K562 (cell line): ENCODE measurements around the gene CRYBB2. TPM values are rescaled to one million over a fixed set of nuclear protein-coding genes. Genes with fewer than 3 reads are reported as not detected.

ENCODE experiments used
- ATAC-seq: fragments of 200-7000 bp; cut with Tn5 transposase; 3 replicates; pipeline ENCODE4 v1.9.1; 2020; ENCODE audit warnings: moderate library complexity
- Bru-seq: library from RNA; stranded (reverse); fragments of 400-500 nt; gene quantifications from one replicate; lab custom pipeline; 2021; lab: Mats Ljungman, UMichigan
- BruChase-seq, 2 experiments: library from RNA; stranded (reverse); fragments of 400-500 nt; gene quantifications; one replicate each; lab custom pipeline; 2021; lab: Mats Ljungman, UMichigan
- BruUV-seq: library from RNA; stranded (reverse); fragments of 400-500 nt; replicated peaks from 2 replicates; lab custom pipeline; 2021; lab: Mats Ljungman, UMichigan
- CTCF ChIA-PET: fragments of 300-600 bp; formaldehyde crosslinking; extraction: SDS; loops from one replicate; lab custom pipeline; 2021; ENCODE audit warnings: low intra/inter-chr PET ratio; lab: Yijun Ruan, JAX
- POLR2A ChIA-PET: fragments of 300-600, 350-650 bp; sonication (Branson Sonifier 250); formaldehyde crosslinking; extraction: SDS; loops from one replicate; lab custom pipeline; 2021; ENCODE audit warnings: antibody characterized with exemption, inconsistent platforms; lab: Yijun Ruan, JAX
- DNase-seq, 4 experiments: peaks; one replicate each; pipeline versions ENCODE4 v3.0.0 to v3.0.0-alpha.2; 2011 to 2018; ENCODE audit warnings: low spot score in 3 of 4, mixed read lengths in 3 of 4; ENCODE audit errors: extremely low read depth in 1 of 4
- FAIRE-seq: peaks from 2 replicates; lab custom pipeline; 2011; peaks lifted over from hg19 to GRCh38; lab: Jason Lieb, UNC
- H2AFZ ChIP-seq: 2 replicates; pipeline ENCODE4 v1.6.0; 2011; ENCODE audit warnings: low read depth, low read length, control low read depth, inconsistent platforms
- H3K27ac ChIP-seq: fragments of 200-600 bp; 3 replicates; pipeline ENCODE4 v1.8.0; 2011; ENCODE audit warnings: low read depth, mild to moderate bottlenecking, control low read depth, inconsistent platforms, low read length, moderate library complexity, mixed read lengths; ENCODE audit errors: extremely low read depth
- H3K27me3 ChIP-seq, 2 experiments: fragments of 300-600 bp in 1 of 2; 2 replicates in 1 of 2; 3 replicates in 1 of 2; pipeline versions ENCODE4 v1.6.0 to v1.8.0; 2011; ENCODE audit warnings: inconsistent platforms in 2 of 2, low read length in 2 of 2, mild to moderate bottlenecking in 1 of 2, mixed read lengths in 1 of 2, moderate library complexity in 1 of 2; ENCODE audit not compliant: control insufficient read depth in 2 of 2, insufficient read depth in 2 of 2
- H3K36me3 ChIP-seq: fragments of 300-600 bp; 3 replicates; pipeline ENCODE4 v1.8.0; 2011; ENCODE audit warnings: mild to moderate bottlenecking, low read length, inconsistent platforms; ENCODE audit not compliant: control insufficient read depth, insufficient read depth
- H3K4me1 ChIP-seq, 2 experiments: fragments of 200-600 bp in 1 of 2; replicated peaks in 1 of 2; 2 replicates in 1 of 2; 3 replicates in 1 of 2; pipeline versions ENCODE4 v1.5.1 to v1.8.0; 2011; ENCODE audit warnings: inconsistent platforms in 2 of 2, low read length in 2 of 2, mild to moderate bottlenecking in 1 of 2, mixed read lengths in 1 of 2, moderate library complexity in 1 of 2; ENCODE audit not compliant: control insufficient read depth in 2 of 2, insufficient read depth in 2 of 2
- H3K4me2 ChIP-seq: 2 replicates; pipeline ENCODE4 v1.6.1; 2011; ENCODE audit warnings: low read length, control low read depth, inconsistent platforms, mixed read lengths; ENCODE audit not compliant: insufficient read depth
- H3K4me3 ChIP-seq: fragments of 200-600 bp; sonication (generic), shearing (Covaris generic); 2 replicates; pipeline ENCODE4 v1.5.1; 2016; ENCODE audit warnings: control low read depth, inconsistent platforms
- H3K79me2 ChIP-seq: fragments of 200-600 bp; 3 replicates; pipeline ENCODE4 v1.8.0; 2011; ENCODE audit warnings: low read length, inconsistent platforms; ENCODE audit not compliant: control insufficient read depth, insufficient read depth
- H3K9ac ChIP-seq, 2 experiments: 2 replicates each; pipeline versions ENCODE4 v1.6.0 to v1.6.1; 2011; ENCODE audit warnings: low read depth in 2 of 2, low read length in 2 of 2, control low read depth in 1 of 2, inconsistent platforms in 1 of 2, mild to moderate bottlenecking in 1 of 2, mixed read lengths in 1 of 2; ENCODE audit not compliant: insufficient read depth in 1 of 2
- H3K9me1 ChIP-seq: one replicate; pipeline ENCODE4 v1.6.0; 2011; ENCODE audit warnings: inconsistent platforms, mild to moderate bottlenecking, low read length, moderate library complexity; ENCODE audit not compliant: control insufficient read depth, insufficient read depth
- H3K9me3 ChIP-seq: replicated peaks from 2 replicates; pipeline ENCODE4 v1.5.1; 2011; ENCODE audit warnings: low read depth, low read length, inconsistent platforms; ENCODE audit not compliant: control insufficient read depth, insufficient read depth
- H4K20me1 ChIP-seq: replicated peaks from 2 replicates; pipeline ENCODE4 v1.6.1; 2011; ENCODE audit warnings: low read length, inconsistent platforms, mixed read lengths; ENCODE audit not compliant: control insufficient read depth, insufficient read depth
- CBX3 ChIP-seq, 2 experiments: IDR thresholded peaks; 1 replicate in 1 of 2; 2 replicates in 1 of 2; pipeline ENCODE4 v1.6.1; 2012; ENCODE audit warnings: inconsistent platforms in 2 of 2, low read length in 2 of 2, borderline replicate concordance in 1 of 2, control low read depth in 1 of 2
- MYBL2 ChIP-seq, 2 experiments: fragments of 450-650 bp in 1 of 2; sonication (generic) in 1 of 2; formaldehyde crosslinking in 1 of 2; IDR thresholded peaks; 2 replicates each; pipeline versions ENCODE4 v1.6.1 to v1.8.1; 2017 to 2022; ENCODE audit warnings: borderline replicate concordance in 1 of 2, inconsistent platforms in 1 of 2, low read depth in 1 of 2, mild to moderate bottlenecking in 1 of 2, missing genetic modification reagents in 1 of 2, moderate library complexity in 1 of 2
- NR0B1 ChIP-seq: fragments of 450-650 bp; IDR thresholded peaks from one replicate; pipeline ENCODE4 v1.6.1; 2018; ENCODE audit warnings: mild to moderate bottlenecking, moderate library complexity; ENCODE audit not compliant: partially characterized antibody
- RFX1 ChIP-seq: fragments of 450-650 bp; IDR thresholded peaks from 2 replicates; pipeline ENCODE4 v1.6.1; 2016; ENCODE audit warnings: mild to moderate bottlenecking, moderate library complexity
- SNRNP70 ChIP-seq: fragments of 200-400 bp; formaldehyde crosslinking; optimal IDR thresholded peaks from 2 replicates; pipeline ENCODE3; 2017; ENCODE audit warnings: low read depth, low read length
- ZHX1 ChIP-seq: fragments of 150-350 bp; conservative IDR thresholded peaks from 2 replicates; pipeline ENCODE4 v1.6.1; 2014; ENCODE audit warnings: low read length
- WGBS: fragments of 100-300 bp; shearing (Covaris generic); methylation state at CpG from one replicate; pipeline ENCODE4 v1.1.6; 2016; ENCODE audit warnings: low coverage, mixed read lengths; ENCODE audit not compliant: insufficient coverage; ENCODE audit errors: missing lambda C conversion rate; 5-methylcytosine and 5-hydroxymethylcytosine counted together
- in situ Hi-C: fragments of 300-500 bp; cut with MboI; formaldehyde crosslinking; loops from 4 replicates; pipeline ENCODE4 v1.15.0; 2018; ENCODE audit warnings: inconsistent platforms, mixed read lengths
- intact Hi-C: fragments of 100-400 bp; cut with micrococcal nuclease; formaldehyde crosslinking; loops from 2 replicates; pipeline ENCODE4 v1.14.2; 2022
- long read RNA-seq, 3 experiments: library from polyadenylated mRNA in 2 of 3; library from RNA in 1 of 3; unstranded in 2 of 3; stranded (forward) in 1 of 3; transcript quantifications; one replicate each; pipeline ENCODE4 v2.0.0, GENCODE V29; 2019 to 2022
- polyA minus RNA-seq, 3 experiments: library from RNA; depleted of rRNA, polyadenylated mRNA; stranded (reverse); fragments of >200 nt; gene quantifications; 2 replicates each; pipeline ENCODE4 v1.2.3, GENCODE V29; 2011
- polyA plus RNA-seq, 8 experiments: library from polyadenylated mRNA; depleted of rRNA in 4 of 8; stranded (reverse) in 5 of 8; unstranded in 3 of 8; fragments of >200 nt; fragmentation: Nextera tagmentation in 2 of 8; fragmentation: Illumina TruSeq in 1 of 8; extraction: Ambion mirVana in 2 of 8; extraction: Trizol in 1 of 8; gene quantifications; 2 replicates each; pipeline versions ENCODE4 v1.2.1 to v1.2.3, GENCODE V29; 2011 to 2014; ENCODE audit warnings: inconsistent platforms in 1 of 8, missing spikeins in 1 of 8
- total RNA-seq, 7 experiments: library from RNA; depleted of rRNA in 6 of 7; stranded (reverse); fragments of >200 nt in 6 of 7; fragmentation: Illumina TruSeq in 2 of 7; extraction: Trizol in 2 of 7; gene quantifications; 2 replicates each; pipeline versions ENCODE4 v1.2.1 to v1.2.3, GENCODE V29; 2011 to 2021; ENCODE audit warnings: low replicate concordance in 1 of 7
- TF ChIP-seq, protein P1 (sequence below): fragments of 250-450 bp; sonication (Bioruptor Pico); IDR thresholded peaks from 2 replicates; pipeline ENCODE4 v1.4.0; 2020; ENCODE audit warnings: borderline replicate concordance

CRYBB2 gene, protein sequence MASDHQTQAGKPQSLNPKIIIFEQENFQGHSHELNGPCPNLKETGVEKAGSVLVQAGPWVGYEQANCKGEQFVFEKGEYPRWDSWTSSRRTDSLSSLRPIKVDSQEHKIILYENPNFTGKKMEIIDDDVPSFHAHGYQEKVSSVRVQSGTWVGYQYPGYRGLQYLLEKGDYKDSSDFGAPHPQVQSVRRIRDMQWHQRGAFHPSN
- not detected in 2 replicates for total RNA-seq (2011; cell fraction: chromatin; rRNA removed; ENCODE audit: low replicate concordance)
- not detected in 2 replicates for total RNA-seq (2011; cell fraction: nucleolus; rRNA removed)
- not detected in 2 replicates for total RNA-seq (2011; cell fraction: nucleoplasm; rRNA removed)
- total RNA-seq (2014; rRNA removed) (not detected in 2 replicates), total RNA-seq (2014; rRNA removed; fragmentation: Illumina TruSeq; extraction: Trizol) (not detected in 2 replicates), total RNA-seq (2015; rRNA removed; fragmentation: Illumina TruSeq; extraction: Trizol) (not detected in 2 replicates), total RNA-seq (2021) (not detected in 2 replicates), polyA plus RNA-seq (2011; rRNA removed) (not detected in 2 replicates), polyA plus RNA-seq (2014; fragmentation: Illumina TruSeq; extraction: Trizol) (not detected in 2 replicates), polyA plus RNA-seq (2014; fragmentation: Nextera tagmentation; extraction: Ambion mirVana) (not detected), polyA plus RNA-seq (2014; rRNA removed) (not detected in 2 replicates), polyA minus RNA-seq (2011; rRNA and poly(A)+ RNA removed) (not detected in 2 replicates), Bru-seq, nascent RNA (percentile 5 among the genes with signal in this experiment), BruChase-seq, experiment 1, labeled RNA remaining after a 2-hour chase (not detected), BruChase-seq, experiment 2, labeled RNA remaining after a 6-hour chase (percentile 6 among the genes with signal in this experiment)
- not detected in 2 replicates for polyA plus RNA-seq (2011; cell fraction: cytosol; rRNA removed)
- not detected in 2 replicates for polyA plus RNA-seq (2011; cell fraction: nucleus; rRNA removed)
- polyA plus RNA-seq (2012), result not detected in 2 replicates
- polyA minus RNA-seq (2011; cell fraction: cytosol; rRNA and poly(A)+ RNA removed), result not detected in 2 replicates
- not detected in 2 replicates for polyA minus RNA-seq (2011; cell fraction: nucleus; rRNA and poly(A)+ RNA removed)
- long read RNA-seq, experiment 1, result 0 reads
- long read RNA-seq, experiment 2, result 0 reads
- long read RNA-seq, experiment 3, result 0 reads

- Histone ChIP-seq H3K4me2 (no peak within 1 kb of the TSS), H3K27ac (no peak within 1 kb of the TSS), H3K4me3 (no peak within 1 kb of the TSS), H3K36me3 (no peaks in the 10 kb centered on the region), H2AFZ (no peak within 1 kb of the TSS), H3K9me1 (no peaks in the 10 kb centered on the region), H3K9me3 (no peaks in the 10 kb centered on the region), H3K27me3 (peaks cover 0 to 4% of the 10 kb centered on the region in 2 experiments; a peak in 2 of 5 replicates), H3K9ac (no peak within 1 kb of the TSS), H4K20me1 (no peaks in the 10 kb centered on the region), H3K4me1 (no peaks in the 10 kb centered on the region), H3K79me2 (no peaks in the 10 kb centered on the region)
- no TSS peak for BruUV-seq
- ATAC-seq (no peak), DNase-seq (no peak), FAIRE-seq (no peak)
- in situ Hi-C loops (loop anchor here (25.0 kb wide), 1 partner anchor 1118 kb away; no protein-coding TSS in a partner anchor), intact Hi-C loops (no loop called here)
- TF ChIP-seq NR0B1 (no peak), MYBL2 (IDR thresholded peaks at IDR 0.05; ENCODE audit: low read depth) (no peak), MYBL2 (CRISPR knock-in tag; IDR thresholded peaks at IDR 0.05; ENCODE audit: borderline replicate concordance) (no peak), RFX1 (no peak), ZHX1 (no peak), CBX3 (IDR thresholded peaks at IDR 0.05; ENCODE audit: borderline replicate concordance in 1 of 2, low read length in 2 of 2) (no peak), SNRNP70 (no peak)
- TF ChIP-seq, protein P1, sequence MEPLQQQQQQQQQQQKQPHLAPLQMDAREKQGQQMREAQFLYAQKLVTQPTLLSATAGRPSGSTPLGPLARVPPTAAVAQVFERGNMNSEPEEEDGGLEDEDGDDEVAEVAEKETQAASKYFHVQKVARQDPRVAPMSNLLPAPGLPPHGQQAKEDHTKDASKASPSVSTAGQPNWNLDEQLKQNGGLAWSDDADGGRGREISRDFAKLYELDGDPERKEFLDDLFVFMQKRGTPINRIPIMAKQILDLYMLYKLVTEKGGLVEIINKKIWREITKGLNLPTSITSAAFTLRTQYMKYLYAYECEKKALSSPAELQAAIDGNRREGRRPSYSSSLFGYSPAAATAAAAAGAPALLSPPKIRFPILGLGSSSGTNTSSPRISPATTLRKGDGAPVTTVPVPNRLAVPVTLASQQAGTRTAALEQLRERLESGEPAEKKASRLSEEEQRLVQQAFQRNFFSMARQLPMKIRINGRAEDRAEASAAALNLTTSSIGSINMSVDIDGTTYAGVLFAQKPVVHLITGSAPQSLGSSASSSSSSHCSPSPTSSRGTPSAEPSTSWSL, result no peak
- POLR2A ChIA-PET, result interaction anchor here (0.7 kb wide), 1 partner anchor 215 kb away, joined by 4 read pairs; no protein-coding TSS in a partner anchor
- CTCF ChIA-PET, result no interaction called here
- WGBS, result 0% methylated on average over 19 of the region's 19 CpGs
These were observed at the start of gene CRYBB2 for GRCh38 chr22:25219211-25219689. Gene CRYBB2, plus strand, starts transcription at chr22:25219639. Its CDS starts 1,791 bp downstream, at chr22:25221430.
